Measurements from ENCODE around the gene PRDM16. TPM values are rescaled to one million over a fixed set of nuclear protein-coding genes. Genes with fewer than 3 reads are reported as not detected.

The PRDM16 gene
- total and polyA plus RNA-seq, 2 of the 13 experiments (the other 11 are each of a cell fraction or from before 2014, with no cell fraction given), result 0.15 to 0.81 TPM

DNA sequence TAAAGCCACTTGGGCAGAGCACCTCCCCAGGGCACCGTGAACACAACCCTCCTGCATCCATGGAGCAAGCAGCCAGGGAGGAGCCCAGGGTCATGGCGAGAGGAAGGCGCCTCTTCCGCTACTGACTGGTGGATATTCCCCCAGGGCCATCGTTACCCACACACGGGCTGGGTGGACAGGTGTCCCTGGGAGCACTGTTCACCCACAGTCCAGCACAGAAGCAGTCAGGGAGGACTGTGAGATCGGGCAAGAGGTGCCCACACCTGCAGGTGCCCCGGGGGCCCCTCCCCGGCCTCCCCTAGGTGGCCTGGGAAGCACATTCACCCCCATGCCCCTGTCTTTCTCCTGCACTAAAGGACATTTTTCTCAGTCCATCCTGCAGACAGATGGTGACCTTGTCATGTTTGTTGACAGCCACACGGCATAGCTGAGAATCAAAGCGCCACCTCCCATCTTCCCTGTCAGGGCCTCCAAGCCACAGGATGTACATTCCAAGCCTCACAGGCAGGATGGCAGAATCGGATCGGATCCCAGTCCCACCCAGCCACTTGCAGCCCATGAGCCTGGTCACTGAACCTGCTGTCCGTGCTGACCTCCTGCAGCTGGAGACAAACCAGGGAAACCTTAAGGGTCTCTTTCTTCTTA lies 160.2 kb downstream of the PRDM16 start (continued):
- TF ChIP-seq ZNF407 (CRISPR knock-in tag; IDR thresholded peaks at IDR 0.05; ENCODE audit: not compliant biosample characterization) (no peak), NAIF1 (CRISPR knock-in tag; IDR thresholded peaks at IDR 0.05; ENCODE audit: borderline replicate concordance) (no peak), ZNF75D (CRISPR knock-in tag; IDR thresholded peaks at IDR 0.05; ENCODE audit: borderline replicate concordance) (no peak), FIP1L1 (IDR thresholded peaks at IDR 0.05; ENCODE audit: borderline replicate concordance, insufficient read depth, low read depth, low read length) (no peak), KLF13 (CRISPR knock-in tag; IDR thresholded peaks at IDR 0.05) (no peak), ZNF841 (CRISPR knock-in tag; IDR thresholded peaks at IDR 0.05; ENCODE audit: borderline replicate concordance) (no peak), SRSF4 (IDR thresholded peaks at IDR 0.05; ENCODE audit: low read depth, low read length, poor library complexity, severe bottlenecking) (no peak), SIN3A (IDR thresholded peaks at IDR 0.05; ENCODE audit: borderline replicate concordance, low read depth, low read length) (no peak), SP2 (CRISPR knock-in tag; IDR thresholded peaks at IDR 0.05) (no peak), ZKSCAN5 (CRISPR knock-in tag; IDR thresholded peaks at IDR 0.05) (no peak), YEATS4 (CRISPR knock-in tag; IDR thresholded peaks at IDR 0.05; ENCODE audit: borderline replicate concordance) (0 out of 2 replicates have a peak, but pooled peaks have one; percentile 29), ZNF781 (CRISPR knock-in tag; IDR thresholded peaks at IDR 0.05; ENCODE audit: borderline replicate concordance, not compliant biosample characterization) (no peak), ZBTB26 (CRISPR knock-in tag; IDR thresholded peaks at IDR 0.05; ENCODE audit: borderline replicate concordance) (no peak), ONECUT2 (CRISPR knock-in tag; IDR thresholded peaks at IDR 0.05) (no peak), ZNF670 (CRISPR knock-in tag; IDR thresholded peaks at IDR 0.05; ENCODE audit: borderline replicate concordance) (no peak)
- TF ChIP-seq, protein P1, sequence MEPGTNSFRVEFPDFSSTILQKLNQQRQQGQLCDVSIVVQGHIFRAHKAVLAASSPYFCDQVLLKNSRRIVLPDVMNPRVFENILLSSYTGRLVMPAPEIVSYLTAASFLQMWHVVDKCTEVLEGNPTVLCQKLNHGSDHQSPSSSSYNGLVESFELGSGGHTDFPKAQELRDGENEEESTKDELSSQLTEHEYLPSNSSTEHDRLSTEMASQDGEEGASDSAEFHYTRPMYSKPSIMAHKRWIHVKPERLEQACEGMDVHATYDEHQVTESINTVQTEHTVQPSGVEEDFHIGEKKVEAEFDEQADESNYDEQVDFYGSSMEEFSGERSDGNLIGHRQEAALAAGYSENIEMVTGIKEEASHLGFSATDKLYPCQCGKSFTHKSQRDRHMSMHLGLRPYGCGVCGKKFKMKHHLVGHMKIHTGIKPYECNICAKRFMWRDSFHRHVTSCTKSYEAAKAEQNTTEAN (CRISPR knock-in tag; conservative IDR thresholded peaks at IDR 0.05), result no peak
- TF ChIP-seq, protein P2, sequence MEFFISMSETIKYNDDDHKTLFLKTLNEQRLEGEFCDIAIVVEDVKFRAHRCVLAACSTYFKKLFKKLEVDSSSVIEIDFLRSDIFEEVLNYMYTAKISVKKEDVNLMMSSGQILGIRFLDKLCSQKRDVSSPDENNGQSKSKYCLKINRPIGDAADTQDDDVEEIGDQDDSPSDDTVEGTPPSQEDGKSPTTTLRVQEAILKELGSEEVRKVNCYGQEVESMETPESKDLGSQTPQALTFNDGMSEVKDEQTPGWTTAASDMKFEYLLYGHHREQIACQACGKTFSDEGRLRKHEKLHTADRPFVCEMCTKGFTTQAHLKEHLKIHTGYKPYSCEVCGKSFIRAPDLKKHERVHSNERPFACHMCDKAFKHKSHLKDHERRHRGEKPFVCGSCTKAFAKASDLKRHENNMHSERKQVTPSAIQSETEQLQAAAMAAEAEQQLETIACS (CRISPR knock-in tag; IDR thresholded peaks at IDR 0.05), result no peak
